Fibroblast of pulmonary artery (primary cell): ENCODE data around the gene C5orf47.

Source experiments
- DNase-seq: peaks from one replicate; pipeline ENCODE4 v3.0.0-alpha.2; 2010; ENCODE audit warnings: low read depth
- H3K4me3 ChIP-seq: replicated peaks from 2 replicates; pipeline ENCODE4 v1.5.1; 2011; ENCODE audit warnings: low read depth, mild to moderate bottlenecking, control low read depth, low read length, moderate library complexity
- TF ChIP-seq, protein P1 (sequence below): IDR thresholded peaks from 2 replicates; pipeline ENCODE4 v1.5.1; 2011; ENCODE audit warnings: mild to moderate bottlenecking, control low read depth, low read length, inconsistent platforms; ENCODE audit errors: missing control alignments

Gene C5orf47

DNA sequence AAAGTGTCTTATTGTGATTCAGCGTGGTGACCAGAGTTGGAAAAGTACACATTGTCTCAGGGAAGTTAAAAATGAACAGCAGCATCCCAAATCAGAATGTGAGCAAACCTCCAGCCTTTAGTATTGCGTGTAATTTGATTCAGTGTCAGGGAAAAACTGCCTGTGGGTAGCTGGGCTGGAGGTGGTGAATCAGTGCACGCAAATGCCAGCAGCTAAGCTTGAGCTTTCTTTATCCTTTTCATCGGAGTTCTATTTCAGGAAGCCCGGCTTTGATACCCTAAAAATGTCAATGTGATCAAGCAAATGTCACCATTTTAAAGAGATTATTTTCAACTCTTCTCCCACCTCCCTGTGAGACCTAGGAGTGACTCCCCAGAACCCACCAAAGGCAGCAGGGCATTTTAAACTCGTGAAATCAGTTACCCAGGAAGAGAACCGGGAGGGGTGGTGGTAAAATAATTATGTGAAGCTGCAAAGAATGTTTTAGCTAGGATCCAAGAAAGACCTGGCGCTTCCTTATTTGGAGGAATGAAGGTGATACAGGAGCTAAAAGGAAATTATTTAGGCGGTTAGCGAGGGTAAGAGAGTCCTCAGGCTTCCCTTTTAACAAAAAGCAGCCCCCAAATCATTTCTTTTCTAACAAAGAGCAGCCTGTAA is 25.7 kb upstream of the C5orf47 start:
- TF ChIP-seq, protein P1, sequence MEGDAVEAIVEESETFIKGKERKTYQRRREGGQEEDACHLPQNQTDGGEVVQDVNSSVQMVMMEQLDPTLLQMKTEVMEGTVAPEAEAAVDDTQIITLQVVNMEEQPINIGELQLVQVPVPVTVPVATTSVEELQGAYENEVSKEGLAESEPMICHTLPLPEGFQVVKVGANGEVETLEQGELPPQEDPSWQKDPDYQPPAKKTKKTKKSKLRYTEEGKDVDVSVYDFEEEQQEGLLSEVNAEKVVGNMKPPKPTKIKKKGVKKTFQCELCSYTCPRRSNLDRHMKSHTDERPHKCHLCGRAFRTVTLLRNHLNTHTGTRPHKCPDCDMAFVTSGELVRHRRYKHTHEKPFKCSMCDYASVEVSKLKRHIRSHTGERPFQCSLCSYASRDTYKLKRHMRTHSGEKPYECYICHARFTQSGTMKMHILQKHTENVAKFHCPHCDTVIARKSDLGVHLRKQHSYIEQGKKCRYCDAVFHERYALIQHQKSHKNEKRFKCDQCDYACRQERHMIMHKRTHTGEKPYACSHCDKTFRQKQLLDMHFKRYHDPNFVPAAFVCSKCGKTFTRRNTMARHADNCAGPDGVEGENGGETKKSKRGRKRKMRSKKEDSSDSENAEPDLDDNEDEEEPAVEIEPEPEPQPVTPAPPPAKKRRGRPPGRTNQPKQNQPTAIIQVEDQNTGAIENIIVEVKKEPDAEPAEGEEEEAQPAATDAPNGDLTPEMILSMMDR = no peak
- DNase-seq = peak; percentile 31
- no peak overlapping the region for H3K4me3 ChIP-seq

GRCh38 chr5:173963867-173964441 is 25.0 kb upstream of the C5orf47 start:
- TF ChIP-seq, protein P1 = no peak
- no peak overlapping the region for H3K4me3 ChIP-seq
- no peak for DNase-seq

GRCh38 chr5:173964506-173964905 is 24.5 kb upstream of the C5orf47 start:
- TF ChIP-seq, protein P1 = no peak

DNA sequence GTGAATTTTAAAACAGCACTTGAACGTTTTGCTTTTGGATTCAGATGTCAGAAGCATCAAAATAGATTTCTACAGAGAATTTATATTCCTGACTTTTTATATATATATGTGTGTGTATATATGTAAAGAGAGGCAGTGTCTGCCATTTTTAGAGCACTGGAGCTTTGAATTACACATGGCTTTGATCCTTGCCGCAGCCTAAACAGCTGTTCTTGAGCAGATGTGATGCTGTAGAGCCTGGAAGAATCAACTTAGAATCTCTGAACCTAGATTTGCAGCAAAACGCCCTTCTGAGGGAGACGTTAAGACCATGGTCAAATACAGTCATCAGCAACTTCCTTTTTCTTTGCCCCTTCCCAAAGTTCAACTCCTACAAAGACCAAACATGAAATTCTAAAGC is 21.7 kb upstream of the C5orf47 start:
- no peak for DNase-seq
- TF ChIP-seq, protein P1 = no peak
- H3K4me3 ChIP-seq = no peak overlapping the region

More at GRCh38 chr5:173964506-173964905, 24.5 kb upstream of the C5orf47 start:
- DNase-seq = no peak
- H3K4me3 ChIP-seq = no peak overlapping the region

DNA sequence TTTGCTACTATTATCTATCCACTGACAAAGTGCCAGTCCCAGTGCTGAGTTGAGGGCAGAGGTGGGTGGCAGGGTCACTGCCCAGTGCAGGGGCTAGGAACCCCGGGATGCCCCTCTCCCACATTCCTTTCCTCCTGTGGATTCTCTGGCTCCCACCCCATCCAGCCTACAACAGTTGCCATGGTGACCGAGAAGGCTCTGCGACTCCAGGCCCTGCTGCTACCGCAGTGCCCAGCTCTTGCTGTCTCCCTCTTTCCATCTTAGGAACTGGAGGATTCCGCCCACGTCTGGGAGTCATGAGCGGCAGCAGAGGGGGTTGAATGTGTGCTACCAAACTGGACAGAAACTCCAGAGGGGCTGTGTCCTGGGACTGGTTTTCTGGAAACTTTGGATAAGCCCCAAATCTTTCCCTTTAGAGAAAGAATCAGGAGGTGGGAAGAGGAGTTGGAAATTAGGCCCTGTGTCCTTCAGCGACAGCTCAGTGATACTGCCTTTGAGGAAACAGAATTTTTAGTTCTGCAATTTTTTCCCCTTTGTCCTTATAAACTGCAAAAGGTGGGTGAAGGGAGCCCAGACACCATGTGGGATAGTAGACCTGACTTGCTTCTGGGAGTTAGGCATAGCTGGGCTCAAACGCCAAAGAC is 20.7 kb upstream of the C5orf47 start:
- no peak overlapping the region for H3K4me3 ChIP-seq
- DNase-seq = no peak
- TF ChIP-seq, protein P1 = no peak

DNA sequence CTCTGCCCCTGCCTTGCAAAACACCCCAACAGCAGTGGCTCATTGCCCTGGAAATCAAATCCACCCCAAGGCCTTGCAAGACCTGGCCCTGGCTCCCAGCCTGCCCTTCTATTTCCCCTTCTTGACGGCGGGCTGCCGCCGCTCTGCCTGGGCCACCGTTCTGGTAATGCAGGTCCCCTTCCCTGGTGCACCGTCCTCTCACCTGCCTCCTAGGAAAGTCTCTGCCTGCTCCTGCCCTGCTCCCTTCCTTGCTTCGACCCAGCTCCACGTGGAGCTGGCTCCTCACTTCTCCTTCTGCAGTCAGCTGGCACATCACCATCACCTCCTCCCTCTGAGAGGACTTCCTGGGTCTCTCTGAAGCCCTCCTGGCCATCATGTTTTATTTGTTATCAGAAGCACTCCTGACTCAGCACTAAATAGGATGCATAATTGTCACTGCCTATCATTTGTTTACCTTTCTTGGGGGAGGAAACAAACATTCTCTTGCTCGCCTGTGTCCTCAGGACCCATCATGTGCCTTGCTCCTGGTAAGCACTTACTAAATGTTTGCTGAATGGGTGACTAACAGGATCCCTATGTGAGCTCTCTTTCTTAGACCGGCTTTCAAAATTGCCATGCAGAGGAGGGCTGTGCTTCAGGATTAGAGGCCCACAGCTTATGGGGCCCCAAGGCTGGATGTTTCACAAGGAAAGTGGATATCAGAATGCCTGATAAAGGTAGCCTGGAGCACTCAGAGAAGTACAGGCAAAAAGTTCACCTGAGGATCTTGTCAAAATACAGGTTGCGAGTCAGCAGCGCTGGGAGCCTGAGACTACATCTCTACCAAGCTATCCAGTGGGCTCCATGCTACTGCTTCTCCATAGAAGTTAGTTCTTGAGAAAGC is 19.6 kb upstream of the C5orf47 start:
- TF ChIP-seq, protein P1 = no peak
- DNase-seq = peak; percentile 66

More for the DNA sequence above, 19.6 kb upstream of the C5orf47 start:
- no peak overlapping the region for H3K4me3 ChIP-seq
